Measurements from ENCODE around the gene NOS3.

The NOS3 gene

DNA sequence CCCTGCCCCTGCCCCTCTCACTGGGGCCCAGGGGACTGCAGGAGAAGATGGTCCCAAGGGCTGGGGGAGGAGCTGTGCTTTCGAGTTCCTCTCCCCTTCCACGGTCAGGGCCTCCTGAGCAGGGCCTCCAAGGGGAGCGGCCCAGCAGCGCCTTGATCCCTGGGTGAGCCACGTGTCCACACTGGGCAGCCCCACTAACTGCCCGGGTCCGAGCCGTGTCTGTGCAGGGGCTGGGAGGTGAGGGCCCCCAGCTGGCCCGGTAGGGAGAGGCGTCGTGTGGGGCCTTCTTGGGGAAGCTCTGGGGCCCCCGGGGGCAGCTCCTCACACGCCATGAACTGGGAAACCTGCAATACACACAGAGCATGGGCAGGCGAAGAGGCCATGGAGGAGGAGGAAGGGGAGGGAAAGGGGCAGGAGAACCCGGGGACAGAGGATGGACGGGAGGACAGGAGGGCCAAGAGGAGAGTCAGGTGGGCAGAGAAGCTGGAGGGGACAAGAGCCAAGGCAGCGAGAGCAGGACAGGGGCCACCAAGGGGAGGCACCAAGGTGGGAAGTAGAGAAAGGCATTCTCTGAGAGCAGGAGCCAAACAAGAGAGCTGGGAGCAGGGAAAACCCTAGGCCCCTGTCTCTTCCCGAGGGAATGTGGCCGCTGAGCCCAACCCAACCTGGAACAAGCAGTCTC is 45.5 kb upstream of the NOS3 start:
- no peaks in the 10 kb centered on the region for H3K36me3 ChIP-seq (replicated peaks; ENCODE audit: low read depth, low read length)
- H3K9ac ChIP-seq (ENCODE audit: low read length): no peak overlapping the region
- H3K27me3 ChIP-seq (ENCODE audit: low read depth, low read length): no peaks in the 10 kb centered on the region
- H3K9me3 ChIP-seq (ENCODE audit: insufficient read depth, low read length): no peaks in the 10 kb centered on the region
- no peaks in the 10 kb centered on the region for H4K20me1 ChIP-seq (ENCODE audit: insufficient read depth, low read length)
- peaks cover 5% of the 10 kb centered on the region; the same call in 1 of the 2 replicates for H3K4me1 ChIP-seq (ENCODE audit: low read length)
- H3K27ac ChIP-seq (ENCODE audit: low read length): no peak overlapping the region
- no peak overlapping the region for H3K4me3 ChIP-seq (ENCODE audit: low read length)
- no peaks in the 10 kb centered on the region for H3K79me2 ChIP-seq (ENCODE audit: low read length)
- TF ChIP-seq, protein P1, sequence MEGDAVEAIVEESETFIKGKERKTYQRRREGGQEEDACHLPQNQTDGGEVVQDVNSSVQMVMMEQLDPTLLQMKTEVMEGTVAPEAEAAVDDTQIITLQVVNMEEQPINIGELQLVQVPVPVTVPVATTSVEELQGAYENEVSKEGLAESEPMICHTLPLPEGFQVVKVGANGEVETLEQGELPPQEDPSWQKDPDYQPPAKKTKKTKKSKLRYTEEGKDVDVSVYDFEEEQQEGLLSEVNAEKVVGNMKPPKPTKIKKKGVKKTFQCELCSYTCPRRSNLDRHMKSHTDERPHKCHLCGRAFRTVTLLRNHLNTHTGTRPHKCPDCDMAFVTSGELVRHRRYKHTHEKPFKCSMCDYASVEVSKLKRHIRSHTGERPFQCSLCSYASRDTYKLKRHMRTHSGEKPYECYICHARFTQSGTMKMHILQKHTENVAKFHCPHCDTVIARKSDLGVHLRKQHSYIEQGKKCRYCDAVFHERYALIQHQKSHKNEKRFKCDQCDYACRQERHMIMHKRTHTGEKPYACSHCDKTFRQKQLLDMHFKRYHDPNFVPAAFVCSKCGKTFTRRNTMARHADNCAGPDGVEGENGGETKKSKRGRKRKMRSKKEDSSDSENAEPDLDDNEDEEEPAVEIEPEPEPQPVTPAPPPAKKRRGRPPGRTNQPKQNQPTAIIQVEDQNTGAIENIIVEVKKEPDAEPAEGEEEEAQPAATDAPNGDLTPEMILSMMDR (IDR thresholded peaks at IDR 0.05; ENCODE audit: low read depth, low read length): no peak
- no peak for TF ChIP-seq EZH2phosphoT487 (IDR thresholded peaks at IDR 0.05; ENCODE audit: low read depth)
- no peak overlapping the region for H2AFZ ChIP-seq (ENCODE audit: low read depth, low read length)
- H3K4me2 ChIP-seq (ENCODE audit: low read length): no peak overlapping the region

DNA sequence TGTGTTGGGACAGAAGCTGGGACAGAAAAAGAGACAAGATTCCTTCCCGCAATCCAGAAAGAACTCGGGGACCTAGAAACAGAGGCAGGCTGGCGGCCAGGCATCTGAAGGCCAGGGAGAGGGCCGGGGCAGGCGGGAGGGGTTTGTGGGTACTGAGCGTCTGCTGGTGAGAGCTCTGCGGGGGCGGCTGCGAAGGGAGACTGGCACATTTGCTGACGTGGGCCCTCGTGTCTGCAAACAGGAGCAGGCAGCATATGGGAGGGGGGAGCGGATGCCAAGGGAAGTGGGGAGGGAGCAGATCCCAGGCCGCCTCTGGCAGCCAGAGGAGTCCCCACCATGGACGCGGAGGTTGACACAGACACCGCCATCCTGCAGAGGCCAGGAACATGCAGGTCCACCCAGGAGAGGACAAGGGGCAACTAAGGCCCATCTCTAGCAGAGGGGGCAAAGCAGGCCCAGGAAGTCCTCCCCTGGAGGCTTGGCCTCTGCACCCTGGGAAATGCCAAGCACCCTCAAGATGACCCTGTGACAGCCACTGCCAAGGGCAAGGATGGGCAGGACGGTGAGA is 44.9 kb upstream of the NOS3 start:
- Histone ChIP-seq H3K4me1 (ENCODE audit: low read length) (peaks cover 5% of the 10 kb centered on the region; the same call in 1 of the 2 replicates), H3K36me3 (replicated peaks; ENCODE audit: low read depth, low read length) (no peaks in the 10 kb centered on the region), H3K79me2 (ENCODE audit: low read length) (no peaks in the 10 kb centered on the region), H3K9me3 (ENCODE audit: insufficient read depth, low read length) (no peaks in the 10 kb centered on the region), H3K27ac (ENCODE audit: low read length) (no peak overlapping the region), H2AFZ (ENCODE audit: low read depth, low read length) (no peak overlapping the region), H3K27me3 (ENCODE audit: low read depth, low read length) (no peaks in the 10 kb centered on the region), H3K9ac (ENCODE audit: low read length) (no peak overlapping the region), H3K4me3 (ENCODE audit: low read length) (no peak overlapping the region), H4K20me1 (ENCODE audit: insufficient read depth, low read length) (no peaks in the 10 kb centered on the region), H3K4me2 (ENCODE audit: low read length) (no peak overlapping the region)
- TF ChIP-seq, protein P1 (IDR thresholded peaks at IDR 0.05; ENCODE audit: low read depth, low read length): no peak
- TF ChIP-seq EZH2phosphoT487 (IDR thresholded peaks at IDR 0.05; ENCODE audit: low read depth): no peak

DNA sequence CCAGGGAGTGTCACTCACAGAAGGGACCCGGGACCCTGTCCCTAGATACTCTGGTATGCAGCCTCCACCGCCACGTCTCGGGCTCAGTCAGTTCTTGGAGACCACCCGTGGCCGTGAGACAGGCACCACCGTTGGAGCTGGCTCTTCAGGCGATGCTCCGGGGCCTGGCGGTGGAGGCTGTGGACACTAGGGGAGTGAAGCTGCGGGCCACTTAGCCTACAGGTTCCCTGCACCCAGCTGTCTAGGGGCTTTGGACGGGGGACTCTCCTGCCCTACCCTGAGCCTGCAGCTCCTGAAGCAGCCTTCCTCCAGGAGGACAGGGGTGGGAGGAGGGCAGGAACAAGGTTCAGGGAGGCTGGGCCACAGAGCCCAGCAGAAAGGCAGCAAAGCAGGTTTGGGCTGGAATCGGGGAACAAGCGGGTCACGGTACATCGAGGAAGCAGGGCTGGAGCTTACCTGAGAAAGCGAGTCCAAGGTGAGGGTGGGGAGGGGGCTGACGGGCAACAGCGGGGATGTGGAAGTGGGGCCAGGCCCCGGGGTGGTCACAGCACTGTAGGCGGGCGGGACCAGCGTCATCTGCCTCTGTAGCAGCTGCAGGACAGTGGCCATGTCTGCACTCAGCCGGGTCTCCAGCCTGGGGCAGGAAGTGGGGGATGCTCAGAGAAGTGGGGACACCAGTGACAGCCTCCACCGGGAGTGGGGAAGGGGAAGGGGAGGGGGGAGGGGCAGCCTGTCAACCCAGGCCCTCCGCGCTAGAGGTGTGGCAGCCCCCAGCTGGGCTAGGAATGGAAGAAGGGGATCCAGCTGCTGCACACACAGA is 44.2 kb upstream of the NOS3 start:
- Histone ChIP-seq H3K79me2 (ENCODE audit: low read length) (no peaks in the 10 kb centered on the region), H4K20me1 (ENCODE audit: insufficient read depth, low read length) (no peaks in the 10 kb centered on the region), H3K4me3 (ENCODE audit: low read length) (no peak overlapping the region), H2AFZ (ENCODE audit: low read depth, low read length) (no peak overlapping the region), H3K9me3 (ENCODE audit: insufficient read depth, low read length) (no peaks in the 10 kb centered on the region), H3K36me3 (replicated peaks; ENCODE audit: low read depth, low read length) (no peaks in the 10 kb centered on the region), H3K9ac (ENCODE audit: low read length) (no peak overlapping the region), H3K27ac (ENCODE audit: low read length) (no peak overlapping the region), H3K27me3 (ENCODE audit: low read depth, low read length) (no peaks in the 10 kb centered on the region), H3K4me1 (ENCODE audit: low read length) (peaks cover 5% of the 10 kb centered on the region; the same call in 1 of the 2 replicates), H3K4me2 (ENCODE audit: low read length) (no peak overlapping the region)
- TF ChIP-seq EZH2phosphoT487 (IDR thresholded peaks at IDR 0.05; ENCODE audit: low read depth): no peak
- TF ChIP-seq, protein P1 (IDR thresholded peaks at IDR 0.05; ENCODE audit: low read depth, low read length): no peak

- Histone ChIP-seq H3K27ac (ENCODE audit: low read length) (no peak overlapping the region), H4K20me1 (ENCODE audit: insufficient read depth, low read length) (no peaks in the 10 kb centered on the region), H3K9ac (ENCODE audit: low read length) (no peak overlapping the region), H3K9me3 (ENCODE audit: insufficient read depth, low read length) (no peaks in the 10 kb centered on the region), H3K4me1 (ENCODE audit: low read length) (peaks cover under 1% of the 10 kb centered on the region; the same call in 1 of the 2 replicates), H3K4me3 (ENCODE audit: low read length) (no peak overlapping the region), H3K79me2 (ENCODE audit: low read length) (no peaks in the 10 kb centered on the region), H3K4me2 (ENCODE audit: low read length) (no peak overlapping the region), H3K27me3 (ENCODE audit: low read depth, low read length) (no peaks in the 10 kb centered on the region), H3K36me3 (replicated peaks; ENCODE audit: low read depth, low read length) (no peaks in the 10 kb centered on the region), H2AFZ (ENCODE audit: low read depth, low read length) (no peak overlapping the region)
- TF ChIP-seq, protein P1 (IDR thresholded peaks at IDR 0.05; ENCODE audit: low read depth, low read length): no peak
- TF ChIP-seq EZH2phosphoT487 (IDR thresholded peaks at IDR 0.05; ENCODE audit: low read depth): no peak
Observed at GRCh38 chr7:150947241-150947745, 43.5 kb upstream of the NOS3 start.

Measured in OCI-LY3 (cell line).